Mucosa of gallbladder (tissue), 1 donor: ENCODE results near the gene MPZL2. TPM values are rescaled to one million over a fixed set of nuclear protein-coding genes. Genes with fewer than 3 reads are reported as not detected.

ENCODE experiments used
- DNase-seq: peaks from one replicate; pipeline ENCODE4 v3.0.0-alpha.2; 2020; ENCODE audit warnings: low spot score
- total RNA-seq: library from RNA; stranded (reverse); gene quantifications from one replicate; pipeline ENCODE4 v1.2.1, GENCODE V29; 2021
- donor health status: DM: no; HTN: no; CAD: no.

MPZL2 gene
- total RNA-seq, 1 donor from 2014 or later = 72.5 TPM

GRCh38 chr11:118243161-118243560 is 20.9 kb downstream of the MPZL2 start:
- no peak for DNase-seq

DNA sequence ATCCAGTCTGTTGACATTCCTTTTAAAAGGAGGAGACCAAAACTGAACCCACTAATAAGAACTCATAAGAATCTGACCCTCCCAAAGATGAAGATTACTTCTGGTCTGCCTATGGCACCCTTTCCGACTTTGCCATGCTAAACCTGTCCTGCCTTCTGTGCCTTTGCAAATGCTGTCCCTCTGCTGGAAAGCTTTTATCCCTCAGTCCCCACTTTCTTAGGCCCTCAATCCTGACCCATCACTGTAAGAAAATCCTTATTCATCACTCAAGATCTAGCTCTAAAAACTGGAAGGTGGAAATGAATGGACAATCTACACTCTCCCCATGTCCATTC is 22.4 kb downstream of the MPZL2 start:
- DNase-seq = no peak

DNA sequence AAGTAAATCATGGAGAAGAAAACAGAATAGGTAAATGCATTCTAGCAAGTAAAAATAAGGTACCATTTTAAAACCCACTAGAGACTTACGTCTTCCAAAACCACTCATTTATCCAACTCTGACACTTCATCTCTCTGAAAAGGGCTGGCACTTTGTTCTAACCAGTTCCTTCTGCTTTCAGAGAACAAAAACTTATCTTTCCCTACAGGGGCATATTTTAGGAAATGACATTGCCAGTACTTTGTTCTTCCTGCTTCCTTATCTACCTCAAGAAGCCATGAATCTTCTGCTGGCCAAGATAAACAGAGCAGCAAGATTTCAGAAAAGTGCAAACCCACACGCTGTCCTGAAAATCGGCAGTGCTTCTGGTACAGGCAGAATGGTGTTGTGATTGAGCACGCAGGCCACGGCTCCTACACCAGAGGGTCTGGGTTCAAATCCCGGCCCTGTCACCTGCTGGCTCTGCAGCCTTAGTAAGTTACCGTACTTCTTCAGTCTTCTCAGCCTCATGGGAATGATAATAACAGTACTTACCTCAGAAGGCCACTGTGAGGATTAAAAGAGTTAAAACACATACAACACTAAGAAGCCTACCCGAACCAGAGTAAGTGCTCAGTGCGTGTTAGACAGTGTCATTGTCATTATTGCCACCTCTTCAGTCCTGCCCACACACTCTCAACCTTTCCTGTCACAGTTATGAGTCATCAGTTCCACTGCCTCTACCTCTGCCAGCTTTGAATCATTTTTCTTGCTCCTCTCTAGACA is 22.9 kb downstream of the MPZL2 start:
- DNase-seq = peak; percentile 69

DNA sequence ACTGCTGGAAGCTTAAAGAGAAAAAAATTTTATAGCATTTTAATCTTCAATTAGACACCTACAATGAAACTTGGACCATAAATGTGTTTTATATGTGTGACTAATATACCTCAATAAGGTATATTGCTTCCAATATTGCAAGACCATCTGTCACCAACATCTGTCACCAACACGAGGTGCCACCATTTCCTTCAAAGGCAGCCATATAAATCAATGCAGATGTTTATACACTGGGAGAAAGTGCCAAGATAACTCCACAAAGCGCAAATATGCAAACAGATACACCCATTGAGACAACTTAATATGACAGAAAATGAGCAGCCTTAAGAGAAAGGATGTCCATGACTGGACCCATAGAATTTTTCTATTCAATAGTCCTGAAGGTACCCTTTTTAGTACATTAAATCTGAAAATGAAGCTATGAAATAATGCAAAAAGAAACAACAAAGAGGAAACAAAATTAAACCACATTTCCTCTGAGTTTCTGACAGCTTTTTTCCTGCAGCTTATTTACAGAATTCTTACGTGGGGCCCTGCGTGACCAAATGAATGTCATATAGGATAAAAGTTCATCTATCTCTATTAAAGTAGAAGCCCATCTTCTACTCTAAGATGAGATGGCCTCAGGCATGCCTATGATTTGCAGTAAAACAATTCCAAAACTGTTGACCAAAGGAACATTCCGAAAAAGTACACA is 24.4 kb downstream of the MPZL2 start:
- no peak for DNase-seq

- no peak for DNase-seq
These were observed 25.2 kb downstream of the MPZL2 start for GRCh38 chr11:118238929-118239328.

DNA sequence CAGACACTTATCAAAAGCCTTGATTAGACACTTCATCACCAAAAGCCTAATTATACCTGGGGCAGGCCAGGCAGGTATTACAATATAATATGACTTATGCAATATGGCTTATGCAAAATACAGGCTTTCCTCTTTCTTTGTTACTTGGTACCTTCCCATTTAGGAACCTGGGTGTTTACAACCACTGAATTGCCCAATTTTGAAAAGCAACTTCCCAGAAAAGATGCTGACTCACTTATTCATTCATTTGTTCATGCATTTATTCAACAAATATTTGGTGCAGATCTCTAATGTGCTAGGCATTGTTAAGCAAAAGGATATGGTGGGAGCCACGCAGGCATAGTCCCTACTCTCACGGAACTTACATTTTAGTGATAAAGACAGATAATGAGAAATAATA is 25.7 kb downstream of the MPZL2 start:
- no peak for DNase-seq

- no peak for DNase-seq
These were observed 27.9 kb downstream of the MPZL2 start for GRCh38 chr11:118236170-118236569.

GRCh38 chr11:118234833-118235232 is 29.3 kb downstream of the MPZL2 start:
- no peak for DNase-seq

DNA sequence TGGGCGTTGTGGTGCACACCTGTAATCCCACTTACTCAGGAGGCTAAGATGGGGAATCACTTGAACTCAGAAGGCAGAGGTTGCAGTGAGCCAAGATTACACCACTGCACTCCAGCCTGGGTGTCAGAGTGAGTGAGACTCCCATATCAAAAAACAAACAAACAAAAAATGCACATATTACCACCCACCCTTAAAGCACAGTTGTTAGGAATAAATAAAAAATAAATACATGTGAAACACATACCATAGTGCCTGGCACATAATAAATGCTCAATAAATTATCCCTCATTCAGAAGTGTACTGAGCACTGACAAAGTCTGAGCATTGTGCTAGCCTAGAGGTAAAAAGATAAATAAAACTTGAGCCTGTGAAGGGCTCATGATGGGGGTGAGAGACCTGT is 30.2 kb downstream of the MPZL2 start:
- no peak for DNase-seq

- no peak for DNase-seq
These were observed 30.7 kb downstream of the MPZL2 start for GRCh38 chr11:118233377-118233776.

- no peak for DNase-seq
These were observed 31.4 kb downstream of the MPZL2 start for GRCh38 chr11:118232659-118233058.

- no peak for DNase-seq
These were observed 32.6 kb downstream of the MPZL2 start for GRCh38 chr11:118231461-118231860.

DNA sequence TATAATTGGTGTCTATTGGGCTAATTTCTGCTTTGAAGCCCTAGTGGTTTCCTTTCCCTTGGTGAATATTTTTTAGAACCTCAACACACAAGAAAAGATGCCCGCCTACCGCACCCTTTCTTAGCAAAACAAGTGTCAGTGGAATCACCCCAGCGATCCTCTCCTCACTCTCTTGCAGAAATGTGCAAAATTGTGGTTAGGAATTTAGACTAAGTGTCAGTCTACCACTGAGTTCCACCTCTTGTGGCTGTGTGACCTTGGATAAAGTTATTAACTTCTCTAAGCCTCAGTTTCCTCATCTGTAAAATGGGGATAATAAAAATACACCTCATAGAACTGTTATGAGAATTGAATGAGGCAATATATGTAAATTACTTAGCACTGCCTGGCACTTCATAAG is 34.0 kb downstream of the MPZL2 start:
- DNase-seq = no peak

- DNase-seq = no peak
These were observed 34.7 kb downstream of the MPZL2 start for GRCh38 chr11:118229274-118229847.

GRCh38 chr11:118227865-118228785 is 36.0 kb downstream of the MPZL2 start:
- DNase-seq = no peak

GRCh38 chr11:118226781-118227180 is 37.3 kb downstream of the MPZL2 start:
- no peak for DNase-seq

GRCh38 chr11:118226296-118226695 is 37.8 kb downstream of the MPZL2 start:
- DNase-seq = no peak

DNA sequence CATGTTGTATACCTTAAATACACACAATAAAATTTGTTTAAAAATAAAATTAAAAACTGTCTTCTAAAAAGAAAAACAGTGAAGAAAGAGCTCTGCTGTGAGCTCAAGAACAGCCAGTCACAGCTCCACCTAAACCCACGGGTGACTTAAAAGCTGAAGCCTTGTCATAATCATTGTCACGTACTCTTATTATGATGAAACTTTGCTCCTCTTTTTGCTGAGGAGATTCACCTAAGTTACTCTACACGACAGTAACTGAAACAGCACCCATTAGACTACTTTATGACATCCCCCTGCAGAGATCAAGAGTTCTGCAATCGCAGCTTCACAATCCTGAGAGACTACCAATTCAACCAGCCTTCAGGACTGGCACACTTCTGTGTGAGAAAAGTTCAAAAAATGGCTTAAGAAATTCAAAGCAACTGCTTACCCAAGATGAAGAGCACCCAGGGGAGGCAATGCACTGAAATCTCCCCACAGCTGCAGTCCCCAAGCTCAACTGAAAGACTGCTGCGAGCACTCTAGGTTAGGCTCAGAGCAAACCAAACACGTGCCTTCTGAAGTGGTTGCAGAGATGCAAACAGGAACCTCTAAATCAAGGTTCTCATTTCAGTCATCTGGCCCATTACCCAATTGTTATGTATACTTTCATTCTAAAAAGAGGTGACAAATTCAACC is 39.4 kb downstream of the MPZL2 start, which contains the start of gene JAML:
Gene JAML (minus strand): TSS at position 501 of the 678 bp plus-strand sequence. CDS start 10,145 bp downstream, outside the sequence.
- DNase-seq = no peak

GRCh38 chr11:118223992-118224391 is 40.1 kb downstream of the MPZL2 start:
- no peak for DNase-seq

- DNase-seq = no peak
These were observed 40.5 kb downstream of the MPZL2 start for GRCh38 chr11:118223570-118223969.

GRCh38 chr11:118222437-118222836 is 41.7 kb downstream of the MPZL2 start:
- no peak for DNase-seq
